ENCODE results near the gene UGT1A3.

Gene UGT1A3

GRCh38 chr2:233799087-233799665 is 70.3 kb downstream of the UGT1A3 start:
- H3K4me1 ChIP-seq (ENCODE audit: insufficient read depth, low read length, poor library complexity, severe bottlenecking), result no peaks in the 10 kb centered on the region
- TF ChIP-seq CTCF (conservative IDR thresholded peaks at IDR 0.05; ENCODE audit: low read length), result no peak
- no peak for TF ChIP-seq EZH2phosphoT487 (IDR thresholded peaks at IDR 0.05; ENCODE audit: borderline replicate concordance)
- no peaks in the 10 kb centered on the region for H4K20me1 ChIP-seq (ENCODE audit: insufficient read depth, low read length, poor library complexity, severe bottlenecking)
- no peak overlapping the region for H2AFZ ChIP-seq (ENCODE audit: low read length)
- H3K27me3 ChIP-seq (ENCODE audit: insufficient read depth, low read length, poor library complexity, severe bottlenecking), result no peaks in the 10 kb centered on the region
- no peak overlapping the region for H3K9ac ChIP-seq (ENCODE audit: low read depth, low read length, poor library complexity, severe bottlenecking)
- no peaks in the 10 kb centered on the region for H3F3A ChIP-seq (ENCODE audit: low read depth)
- H3K4me2 ChIP-seq (ENCODE audit: low read depth, low read length, poor library complexity, severe bottlenecking), result no peak overlapping the region
- H3K9me2 ChIP-seq (replicated peaks; ENCODE audit: low read depth, low read length), result no peaks in the 10 kb centered on the region
- no peaks in the 10 kb centered on the region for H3K9me3 ChIP-seq (ENCODE audit: insufficient read depth, low read depth, low read length)
- no peaks in the 10 kb centered on the region for H3K36me3 ChIP-seq (ENCODE audit: insufficient read depth, low read length)
- no peaks in the 10 kb centered on the region for H3K79me2 ChIP-seq (ENCODE audit: insufficient read depth, low read length)
- H3K4me3 ChIP-seq (ENCODE audit: low read length, poor library complexity, severe bottlenecking), result no peak overlapping the region

GRCh38 chr2:233799716-233800115 is 70.9 kb downstream of the UGT1A3 start:
- H3K79me2 ChIP-seq (ENCODE audit: insufficient read depth, low read length), result no peaks in the 10 kb centered on the region
- H3F3A ChIP-seq (ENCODE audit: low read depth), result no peaks in the 10 kb centered on the region
- H3K9me2 ChIP-seq (replicated peaks; ENCODE audit: low read depth, low read length), result no peaks in the 10 kb centered on the region
- no peaks in the 10 kb centered on the region for H3K9me3 ChIP-seq (ENCODE audit: insufficient read depth, low read depth, low read length)
- no peak for TF ChIP-seq EZH2phosphoT487 (IDR thresholded peaks at IDR 0.05; ENCODE audit: borderline replicate concordance)
- TF ChIP-seq CTCF (conservative IDR thresholded peaks at IDR 0.05; ENCODE audit: low read length), result no peak
- H3K4me1 ChIP-seq (ENCODE audit: insufficient read depth, low read length, poor library complexity, severe bottlenecking), result no peaks in the 10 kb centered on the region
- no peaks in the 10 kb centered on the region for H4K20me1 ChIP-seq (ENCODE audit: insufficient read depth, low read length, poor library complexity, severe bottlenecking)
- no peak overlapping the region for H3K4me2 ChIP-seq (ENCODE audit: low read depth, low read length, poor library complexity, severe bottlenecking)
- H3K4me3 ChIP-seq (ENCODE audit: low read length, poor library complexity, severe bottlenecking), result no peak overlapping the region
- H2AFZ ChIP-seq (ENCODE audit: low read length), result no peak overlapping the region
- H3K36me3 ChIP-seq (ENCODE audit: insufficient read depth, low read length), result no peaks in the 10 kb centered on the region
- no peaks in the 10 kb centered on the region for H3K27me3 ChIP-seq (ENCODE audit: insufficient read depth, low read length, poor library complexity, severe bottlenecking)
- H3K9ac ChIP-seq (ENCODE audit: low read depth, low read length, poor library complexity, severe bottlenecking), result no peak overlapping the region

- Histone ChIP-seq H2AFZ (ENCODE audit: low read length) (no peak overlapping the region), H3K36me3 (ENCODE audit: insufficient read depth, low read length) (no peaks in the 10 kb centered on the region), H3K9me2 (replicated peaks; ENCODE audit: low read depth, low read length) (no peaks in the 10 kb centered on the region), H3K9me3 (ENCODE audit: insufficient read depth, low read depth, low read length) (no peaks in the 10 kb centered on the region), H3K4me3 (ENCODE audit: low read length, poor library complexity, severe bottlenecking) (no peak overlapping the region), H3K27me3 (ENCODE audit: insufficient read depth, low read length, poor library complexity, severe bottlenecking) (no peaks in the 10 kb centered on the region), H3K79me2 (ENCODE audit: insufficient read depth, low read length) (no peaks in the 10 kb centered on the region), H3K4me1 (ENCODE audit: insufficient read depth, low read length, poor library complexity, severe bottlenecking) (no peaks in the 10 kb centered on the region), H3K9ac (ENCODE audit: low read depth, low read length, poor library complexity, severe bottlenecking) (no peak overlapping the region), H3F3A (ENCODE audit: low read depth) (no peaks in the 10 kb centered on the region), H3K4me2 (ENCODE audit: low read depth, low read length, poor library complexity, severe bottlenecking) (no peak overlapping the region), H4K20me1 (ENCODE audit: insufficient read depth, low read length, poor library complexity, severe bottlenecking) (no peaks in the 10 kb centered on the region)
- TF ChIP-seq EZH2phosphoT487 (IDR thresholded peaks at IDR 0.05; ENCODE audit: borderline replicate concordance) (no peak), CTCF (conservative IDR thresholded peaks at IDR 0.05; ENCODE audit: low read length) (no peak)
Measured at GRCh38 chr2:233800208-233800607, 71.4 kb downstream of the UGT1A3 start.
